ENCODE measurements around the gene RAD51B. TPM values are rescaled to one million over a fixed set of nuclear protein-coding genes. Genes with fewer than 3 reads are reported as not detected.

RAD51B gene
- total and polyA plus RNA-seq, 2 of the 13 experiments (the other 11 are each of a cell fraction or from before 2014, with no cell fraction given), result 7.0 to 9.5 TPM

- no peak overlapping the region for H2AFZ ChIP-seq (ENCODE audit: low read length)
- DNase-seq (ENCODE audit: low spot score) (no peak), ATAC-seq (no peak), FAIRE-seq (no peak)
- ChIA-PET POLR2A (no interaction called here), CTCF (ENCODE audit: low intra/inter-chr PET ratio, low total read pairs) (no interaction called here)
- peaks cover 43% of the 10 kb centered on the region for H3K4me1 ChIP-seq (ENCODE audit: insufficient read depth, low read length)
- no peak overlapping the region for H3K4me3 ChIP-seq (replicated peaks in 1 of 3; ENCODE audit: insufficient read depth in 1 of 3, low read depth in 2 of 3, low read length in 3 of 3)
- TF ChIP-seq RBAK (CRISPR knock-in tag; IDR thresholded peaks at IDR 0.05) (no peak), HNF4A (CRISPR knock-in tag; IDR thresholded peaks at IDR 0.05) (peak; percentile 34; the same call in 1 of the 2 replicates), U2AF2 (IDR thresholded peaks at IDR 0.05; ENCODE audit: low read depth, low read length) (no peak), PAXIP1 (CRISPR knock-in tag; conservative IDR thresholded peaks at IDR 0.05) (0 out of 2 replicates have a peak, but pooled peaks have one; percentile 28)
- no peak overlapping the region for H3K9ac ChIP-seq (ENCODE audit: insufficient read depth, low read depth, low read length)
- no peaks in the 10 kb centered on the region for H4K20me1 ChIP-seq (ENCODE audit: insufficient read depth, low read length)
- no peaks in the 10 kb centered on the region for H3K36me3 ChIP-seq (replicated peaks in 1 of 2; ENCODE audit: control insufficient read depth in 1 of 2, insufficient read depth in 2 of 2, low read length in 2 of 2)
- no TSS peak for BruUV-seq (replicated peaks)
- intact Hi-C loops (cut with micrococcal nuclease; ENCODE audit: unreplicated experiment) (no loop called here), in situ Hi-C loops (cut with HindIII; ENCODE audit: extremely low pct_ligation_motif_present, low pct_unique_long_range_greater_than_20kb) (no loop called here)
- no peaks in the 10 kb centered on the region for H3K79me2 ChIP-seq (ENCODE audit: insufficient read depth, low read length)
- no peak overlapping the region for H3K4me2 ChIP-seq (ENCODE audit: low read depth, low read length)
- WGBS (ENCODE audit: low lambda C conversion rate), result 85% methylated on average over 6 of the region's 6 CpGs
- no peaks in the 10 kb centered on the region for H3K9me3 ChIP-seq (ENCODE audit: low read length)
- H3K27ac ChIP-seq (ENCODE audit: extremely low read length, insufficient read depth, low read length), result no peak overlapping the region
- no peaks in the 10 kb centered on the region for H3K27me3 ChIP-seq (ENCODE audit: control insufficient read depth in 1 of 2, insufficient read depth in 2 of 2, low read length in 2 of 2)
Measured at GRCh38 chr14:68369281-68370056, 549.9 kb downstream of the RAD51B start.

- DNase-seq (ENCODE audit: low spot score) (no peak), FAIRE-seq (no peak), ATAC-seq (no peak)
- Histone ChIP-seq H3K27ac (ENCODE audit: extremely low read length, insufficient read depth, low read length) (no peak overlapping the region), H3K4me2 (ENCODE audit: low read depth, low read length) (no peak overlapping the region), H4K20me1 (ENCODE audit: insufficient read depth, low read length) (no peaks in the 10 kb centered on the region), H3K4me1 (ENCODE audit: insufficient read depth, low read length) (peaks cover 38% of the 10 kb centered on the region), H3K4me3 (replicated peaks in 1 of 3; ENCODE audit: insufficient read depth in 1 of 3, low read depth in 2 of 3, low read length in 3 of 3) (no peak overlapping the region), H3K9ac (ENCODE audit: insufficient read depth, low read depth, low read length) (no peak overlapping the region), H2AFZ (ENCODE audit: low read length) (no peak overlapping the region), H3K79me2 (ENCODE audit: insufficient read depth, low read length) (no peaks in the 10 kb centered on the region), H3K9me3 (ENCODE audit: low read length) (no peaks in the 10 kb centered on the region), H3K27me3 (ENCODE audit: control insufficient read depth in 1 of 2, insufficient read depth in 2 of 2, low read length in 2 of 2) (no peaks in the 10 kb centered on the region), H3K36me3 (replicated peaks in 1 of 2; ENCODE audit: control insufficient read depth in 1 of 2, insufficient read depth in 2 of 2, low read length in 2 of 2) (no peaks in the 10 kb centered on the region)
- intact Hi-C loops (cut with micrococcal nuclease; ENCODE audit: unreplicated experiment) (no loop called here), in situ Hi-C loops (cut with HindIII; ENCODE audit: extremely low pct_ligation_motif_present, low pct_unique_long_range_greater_than_20kb) (no loop called here)
- ChIA-PET CTCF (ENCODE audit: low intra/inter-chr PET ratio, low total read pairs) (no interaction called here), POLR2A (no interaction called here)
- TF ChIP-seq ZNF451 (CRISPR knock-in tag; IDR thresholded peaks at IDR 0.05) (no peak), ZNF652 (CRISPR knock-in tag; IDR thresholded peaks at IDR 0.05; ENCODE audit: borderline replicate concordance, low read depth) (peak; percentile 84), BHLHE40 (IDR thresholded peaks at IDR 0.05; ENCODE audit: low read length) (no peak), GRHL1 (CRISPR knock-in tag; conservative IDR thresholded peaks at IDR 0.05) (no peak)
- no TSS peak for BruUV-seq (replicated peaks)
Measured at GRCh38 chr14:68370057-68370360, 550.4 kb downstream of the RAD51B start.

Data from HepG2 (cell line).